ENCODE data around the gene ZBED2. TPM values are rescaled to one million over a fixed set of nuclear protein-coding genes. Genes with fewer than 3 reads are reported as not detected.

ZBED2 gene
- total and polyA plus RNA-seq, 2 of the 13 experiments (the other 11 are each of a cell fraction or from before 2014, with no cell fraction given): 0.04 TPM; not detected in 1

DNA sequence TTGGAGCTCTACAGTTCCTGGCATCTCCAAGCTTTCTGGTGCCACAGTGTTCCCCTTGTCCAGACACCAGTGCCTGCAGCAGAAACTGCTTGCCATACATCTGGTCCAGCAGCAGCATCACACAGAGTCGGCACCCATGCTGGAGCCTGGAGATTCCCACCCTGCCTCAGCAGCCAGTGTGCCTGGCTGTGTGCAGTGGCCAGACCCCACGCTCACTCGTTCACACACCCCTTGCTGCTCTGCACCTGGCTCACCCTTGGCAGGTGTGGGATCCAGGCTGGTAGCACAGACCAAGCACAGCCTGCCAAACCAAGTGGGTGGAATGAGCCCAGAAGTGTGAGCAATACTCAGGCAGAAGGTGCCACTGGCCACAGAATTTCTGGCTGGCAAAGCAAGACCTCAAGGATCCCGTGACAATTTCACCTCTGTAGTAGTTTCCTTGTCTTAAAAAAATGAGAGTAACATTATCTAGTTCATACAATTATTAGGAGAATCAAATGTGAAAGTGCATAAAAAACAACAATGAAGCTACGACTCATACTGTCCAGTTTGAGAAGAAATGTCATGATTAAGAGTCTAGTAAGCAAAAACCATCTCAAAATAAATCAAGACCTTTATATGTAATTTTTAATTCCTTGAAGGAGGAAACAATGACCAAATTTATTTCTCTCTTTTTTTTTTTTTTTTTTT, 22.9 kb upstream of the ZBED2 start:
- FAIRE-seq (no peak), ATAC-seq (no peak), DNase-seq (ENCODE audit: low spot score) (no peak)
- Histone ChIP-seq H3K27me3 (ENCODE audit: control insufficient read depth in 1 of 2, insufficient read depth in 2 of 2, low read length in 2 of 2) (no peaks in the 10 kb centered on the region; a peak in 1 of 5 replicates), H3K4me2 (ENCODE audit: low read depth, low read length) (no peak overlapping the region), H3K79me2 (ENCODE audit: insufficient read depth, low read length) (no peaks in the 10 kb centered on the region), H3K27ac (ENCODE audit: extremely low read length, insufficient read depth, low read length) (no peak overlapping the region), H3K4me3 (replicated peaks in 1 of 3; ENCODE audit: insufficient read depth in 1 of 3, low read depth in 2 of 3, low read length in 3 of 3) (no peak overlapping the region), H3K9me3 (ENCODE audit: low read length) (no peaks in the 10 kb centered on the region), H3K4me1 (ENCODE audit: insufficient read depth, low read length) (no peaks in the 10 kb centered on the region), H4K20me1 (ENCODE audit: insufficient read depth, low read length) (no peaks in the 10 kb centered on the region), H2AFZ (ENCODE audit: low read length) (no peak overlapping the region), H3K9ac (ENCODE audit: insufficient read depth, low read depth, low read length) (no peak overlapping the region), H3K36me3 (replicated peaks in 1 of 2; ENCODE audit: control insufficient read depth in 1 of 2, insufficient read depth in 2 of 2, low read length in 2 of 2) (no peaks in the 10 kb centered on the region)
- in situ Hi-C loops (cut with HindIII; ENCODE audit: extremely low pct_ligation_motif_present, low pct_unique_long_range_greater_than_20kb) (no loop called here), intact Hi-C loops (cut with micrococcal nuclease; ENCODE audit: unreplicated experiment) (no loop called here)
- WGBS (ENCODE audit: low lambda C conversion rate): 1% methylated on average over 4 of the region's 5 CpGs
- CTCF ChIA-PET (ENCODE audit: low intra/inter-chr PET ratio, low total read pairs): no interaction called here
- POLR2A ChIA-PET: no interaction called here
- TF ChIP-seq KLF16 (CRISPR knock-in tag; IDR thresholded peaks at IDR 0.05) (no peak), AHR (CRISPR knock-in tag; IDR thresholded peaks at IDR 0.05) (no peak), MEIS2 (CRISPR knock-in tag; IDR thresholded peaks at IDR 0.05) (no peak), CCDC6 (CRISPR knock-in tag; IDR thresholded peaks at IDR 0.05) (no peak), KDM3A (CRISPR knock-in tag; IDR thresholded peaks at IDR 0.05; ENCODE audit: low read depth) (no peak), ZFP41 (CRISPR knock-in tag; IDR thresholded peaks at IDR 0.05; ENCODE audit: borderline replicate concordance) (no peak), ARID2 (CRISPR knock-in tag; IDR thresholded peaks at IDR 0.05; ENCODE audit: borderline replicate concordance) (no peak), ZFY (CRISPR knock-in tag; IDR thresholded peaks at IDR 0.05) (no peak), ZSCAN22 (CRISPR knock-in tag; IDR thresholded peaks at IDR 0.05) (no peak)
- TF ChIP-seq, protein P1, sequence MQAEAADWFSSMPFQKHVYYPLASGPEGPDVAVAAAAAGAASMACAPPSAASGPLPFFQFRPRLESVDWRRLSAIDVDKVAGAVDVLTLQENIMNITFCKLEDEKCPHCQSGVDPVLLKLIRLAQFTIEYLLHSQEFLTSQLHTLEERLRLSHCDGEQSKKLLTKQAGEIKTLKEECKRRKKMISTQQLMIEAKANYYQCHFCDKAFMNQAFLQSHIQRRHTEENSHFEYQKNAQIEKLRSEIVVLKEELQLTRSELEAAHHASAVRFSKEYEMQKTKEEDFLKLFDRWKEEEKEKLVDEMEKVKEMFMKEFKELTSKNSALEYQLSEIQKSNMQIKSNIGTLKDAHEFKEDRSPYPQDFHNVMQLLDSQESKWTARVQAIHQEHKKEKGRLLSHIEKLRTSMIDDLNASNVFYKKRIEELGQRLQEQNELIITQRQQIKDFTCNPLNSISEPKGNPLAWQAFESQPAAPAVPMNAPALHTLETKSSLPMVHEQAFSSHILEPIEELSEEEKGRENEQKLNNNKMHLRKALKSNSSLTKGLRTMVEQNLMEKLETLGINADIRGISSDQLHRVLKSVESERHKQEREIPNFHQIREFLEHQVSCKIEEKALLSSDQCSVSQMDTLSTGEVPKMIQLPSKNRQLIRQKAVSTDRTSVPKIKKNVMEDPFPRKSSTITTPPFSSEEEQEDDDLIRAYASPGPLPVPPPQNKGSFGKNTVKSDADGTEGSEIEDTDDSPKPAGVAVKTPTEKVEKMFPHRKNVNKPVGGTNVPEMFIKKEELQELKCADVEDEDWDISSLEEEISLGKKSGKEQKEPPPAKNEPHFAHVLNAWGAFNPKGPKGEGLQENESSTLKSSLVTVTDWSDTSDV (CRISPR knock-in tag; IDR thresholded peaks at IDR 0.05): no peak
- BruUV-seq (replicated peaks): no TSS peak
